Measurements from ENCODE around the gene RBM33. TPM values are rescaled to one million over a fixed set of nuclear protein-coding genes. Genes with fewer than 3 reads are reported as not detected.
A peak's percentile ranks its signal among the peaks of the same experiment; 100 is the strongest.

RBM33 gene
- total RNA-seq, 1 experiment from 2014 or later, result 81.8 TPM

DNA sequence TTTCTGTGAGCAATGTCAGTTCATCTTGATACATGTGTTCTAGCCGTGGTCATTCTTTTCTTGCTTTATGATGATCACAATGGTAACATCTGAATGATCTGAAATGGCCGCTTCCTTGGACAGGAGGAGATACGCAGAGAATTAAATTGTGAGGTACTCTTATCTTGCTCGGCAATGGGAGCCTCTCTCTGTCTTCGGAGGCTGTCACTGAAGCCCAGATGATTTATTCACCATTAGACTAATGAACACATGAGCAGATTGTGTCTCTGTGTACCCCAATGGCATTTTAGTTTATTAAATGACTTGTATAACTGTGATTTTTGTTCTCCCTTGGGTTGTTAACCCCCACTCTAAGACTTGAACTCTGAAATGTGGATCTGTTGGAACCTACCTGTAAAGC, 38.6 kb downstream of the RBM33 start:
- POLR2A ChIA-PET, result no interaction called here
- ATAC-seq, result no peak
- Mint-ChIP-seq H3K36me3 (peaks cover 51% of the 10 kb centered on the region), H3K9me3 (peaks cover 5% of the 10 kb centered on the region), H3K27me3 (ENCODE audit: low read depth) (no peaks in the 10 kb centered on the region), H3K4me3 (no peak overlapping the region), H3K4me1 (peaks cover 38% of the 10 kb centered on the region), H3K27ac (no peak overlapping the region)
- TF ChIP-seq CREM (CRISPR knock-in tag; IDR thresholded peaks at IDR 0.05), result no peak
- no peak for TF ChIP-seq TEAD1 (CRISPR knock-in tag; IDR thresholded peaks at IDR 0.05)
- TF ChIP-seq KAT7 (CRISPR knock-in tag; IDR thresholded peaks at IDR 0.05; ENCODE audit: borderline replicate concordance), result no peak
- TF ChIP-seq, protein P1, sequence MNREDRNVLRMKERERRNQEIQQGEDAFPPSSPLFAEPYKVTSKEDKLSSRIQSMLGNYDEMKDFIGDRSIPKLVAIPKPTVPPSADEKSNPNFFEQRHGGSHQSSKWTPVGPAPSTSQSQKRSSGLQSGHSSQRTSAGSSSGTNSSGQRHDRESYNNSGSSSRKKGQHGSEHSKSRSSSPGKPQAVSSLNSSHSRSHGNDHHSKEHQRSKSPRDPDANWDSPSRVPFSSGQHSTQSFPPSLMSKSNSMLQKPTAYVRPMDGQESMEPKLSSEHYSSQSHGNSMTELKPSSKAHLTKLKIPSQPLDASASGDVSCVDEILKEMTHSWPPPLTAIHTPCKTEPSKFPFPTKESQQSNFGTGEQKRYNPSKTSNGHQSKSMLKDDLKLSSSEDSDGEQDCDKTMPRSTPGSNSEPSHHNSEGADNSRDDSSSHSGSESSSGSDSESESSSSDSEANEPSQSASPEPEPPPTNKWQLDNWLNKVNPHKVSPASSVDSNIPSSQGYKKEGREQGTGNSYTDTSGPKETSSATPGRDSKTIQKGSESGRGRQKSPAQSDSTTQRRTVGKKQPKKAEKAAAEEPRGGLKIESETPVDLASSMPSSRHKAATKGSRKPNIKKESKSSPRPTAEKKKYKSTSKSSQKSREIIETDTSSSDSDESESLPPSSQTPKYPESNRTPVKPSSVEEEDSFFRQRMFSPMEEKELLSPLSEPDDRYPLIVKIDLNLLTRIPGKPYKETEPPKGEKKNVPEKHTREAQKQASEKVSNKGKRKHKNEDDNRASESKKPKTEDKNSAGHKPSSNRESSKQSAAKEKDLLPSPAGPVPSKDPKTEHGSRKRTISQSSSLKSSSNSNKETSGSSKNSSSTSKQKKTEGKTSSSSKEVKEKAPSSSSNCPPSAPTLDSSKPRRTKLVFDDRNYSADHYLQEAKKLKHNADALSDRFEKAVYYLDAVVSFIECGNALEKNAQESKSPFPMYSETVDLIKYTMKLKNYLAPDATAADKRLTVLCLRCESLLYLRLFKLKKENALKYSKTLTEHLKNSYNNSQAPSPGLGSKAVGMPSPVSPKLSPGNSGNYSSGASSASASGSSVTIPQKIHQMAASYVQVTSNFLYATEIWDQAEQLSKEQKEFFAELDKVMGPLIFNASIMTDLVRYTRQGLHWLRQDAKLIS (CRISPR knock-in tag; IDR thresholded peaks at IDR 0.05; ENCODE audit: borderline replicate concordance), result no peak
- no peak for TF ChIP-seq SMAD3 (CRISPR knock-in tag; IDR thresholded peaks at IDR 0.05; ENCODE audit: borderline replicate concordance)
- TF ChIP-seq ZNF416 (CRISPR knock-in tag; IDR thresholded peaks at IDR 0.05), result no peak
- TF ChIP-seq NR3C1 (CRISPR knock-in tag; conservative IDR thresholded peaks at IDR 0.05; ENCODE audit: low read depth), result no peak
- DNase-seq (ENCODE audit: low spot score), result no peak
- CTCF ChIA-PET, result no interaction called here

DNA sequence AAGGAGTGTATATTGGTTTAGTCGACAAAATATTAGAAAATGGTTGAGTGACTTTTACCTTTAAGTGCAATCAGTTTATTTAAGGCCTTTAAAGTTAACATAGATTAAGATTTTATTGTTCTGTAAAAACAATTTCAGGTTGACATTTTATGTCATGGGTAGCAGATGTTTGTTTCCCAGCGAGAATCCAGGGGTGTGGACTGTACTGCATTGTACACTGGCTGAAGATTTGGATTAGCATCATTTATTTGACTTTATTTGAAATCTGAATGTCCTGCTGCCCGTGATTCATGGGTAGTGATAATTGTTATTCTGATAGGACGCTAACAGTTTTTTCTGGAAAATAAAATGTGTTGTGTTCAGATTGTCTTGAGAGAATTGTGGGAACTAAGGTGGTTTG, 39.3 kb downstream of the RBM33 start:
- Mint-ChIP-seq H3K27me3 (ENCODE audit: low read depth) (no peaks in the 10 kb centered on the region), H3K36me3 (peaks cover 54% of the 10 kb centered on the region), H3K4me1 (peaks cover 38% of the 10 kb centered on the region), H3K27ac (peak overlapping the region; percentile 6), H3K9me3 (peaks cover 5% of the 10 kb centered on the region), H3K4me3 (no peak overlapping the region)
- no peak for ATAC-seq
- POLR2A ChIA-PET, result no interaction called here
- no peak for DNase-seq (ENCODE audit: low spot score)
- CTCF ChIA-PET, result interaction anchor here (0.6 to 1.2 kb wide), 2 partner anchors 9 to 85 kb away, joined by 3 to 4 read pairs; no protein-coding TSS in a partner anchor
- TF ChIP-seq STAT6 (CRISPR knock-in tag; conservative IDR thresholded peaks at IDR 0.05; ENCODE audit: low read depth) (no peak), ZSCAN18 (CRISPR knock-in tag; IDR thresholded peaks at IDR 0.05) (no peak), ZNF219 (CRISPR knock-in tag; IDR thresholded peaks at IDR 0.05; ENCODE audit: borderline replicate concordance) (no peak), TEAD4 (CRISPR knock-in tag; IDR thresholded peaks at IDR 0.05) (no peak), OVOL2 (CRISPR knock-in tag; IDR thresholded peaks at IDR 0.05; ENCODE audit: borderline replicate concordance) (no peak), GABPB1 (CRISPR knock-in tag; IDR thresholded peaks at IDR 0.05) (no peak), SMAD3 (CRISPR knock-in tag; IDR thresholded peaks at IDR 0.05; ENCODE audit: borderline replicate concordance) (no peak), USF1 (CRISPR knock-in tag; IDR thresholded peaks at IDR 0.05) (no peak), ZBTB21 (CRISPR knock-in tag; IDR thresholded peaks at IDR 0.05; ENCODE audit: borderline replicate concordance) (no peak), GRHL2 (CRISPR knock-in tag; IDR thresholded peaks at IDR 0.05; ENCODE audit: insufficient replicate concordance, severe bottlenecking) (no peak), PRRX2 (CRISPR knock-in tag; IDR thresholded peaks at IDR 0.05) (no peak), ATF6 (CRISPR knock-in tag; IDR thresholded peaks at IDR 0.05) (no peak), FOXK1 (CRISPR knock-in tag; IDR thresholded peaks at IDR 0.05) (no peak), NFYB (CRISPR knock-in tag; conservative IDR thresholded peaks at IDR 0.05; ENCODE audit: low read depth) (no peak), NFE2L1 (CRISPR knock-in tag; IDR thresholded peaks at IDR 0.05) (no peak), MYBL2 (CRISPR knock-in tag; IDR thresholded peaks at IDR 0.05) (no peak), GTF2I (CRISPR knock-in tag; conservative IDR thresholded peaks at IDR 0.05) (no peak), ETV6 (CRISPR knock-in tag; IDR thresholded peaks at IDR 0.05) (no peak)
- TF ChIP-seq, protein P2, sequence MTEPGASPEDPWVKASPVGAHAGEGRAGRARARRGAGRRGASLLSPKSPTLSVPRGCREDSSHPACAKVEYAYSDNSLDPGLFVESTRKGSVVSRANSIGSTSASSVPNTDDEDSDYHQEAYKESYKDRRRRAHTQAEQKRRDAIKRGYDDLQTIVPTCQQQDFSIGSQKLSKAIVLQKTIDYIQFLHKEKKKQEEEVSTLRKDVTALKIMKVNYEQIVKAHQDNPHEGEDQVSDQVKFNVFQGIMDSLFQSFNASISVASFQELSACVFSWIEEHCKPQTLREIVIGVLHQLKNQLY (CRISPR knock-in tag; IDR thresholded peaks at IDR 0.05), result no peak

Measured in WTC11 (cell line).